Astrocyte of the spinal cord (primary cell): ENCODE data around the gene WRAP73.

ENCODE experiments used
- DNase-seq: peaks from one replicate; pipeline ENCODE4 v3.0.0; 2011; ENCODE audit warnings: low read depth, low spot score
- H3K4me3 ChIP-seq: 2 replicates; pipeline ENCODE4 v1.5.1; 2011; ENCODE audit warnings: low read depth, mild to moderate bottlenecking, low read length, moderate library complexity
- in situ Hi-C: cut with HindIII; loops from 2 replicates; pipeline ENCODE4 v1.10.0; 2017; ENCODE audit warnings: low sequenced_read_pairs
- TF ChIP-seq, protein P1 (sequence below): IDR thresholded peaks from 2 replicates; pipeline ENCODE4 v1.5.1; 2012; ENCODE audit warnings: low read depth, mild to moderate bottlenecking, low read length, inconsistent platforms

The WRAP73 gene, protein sequence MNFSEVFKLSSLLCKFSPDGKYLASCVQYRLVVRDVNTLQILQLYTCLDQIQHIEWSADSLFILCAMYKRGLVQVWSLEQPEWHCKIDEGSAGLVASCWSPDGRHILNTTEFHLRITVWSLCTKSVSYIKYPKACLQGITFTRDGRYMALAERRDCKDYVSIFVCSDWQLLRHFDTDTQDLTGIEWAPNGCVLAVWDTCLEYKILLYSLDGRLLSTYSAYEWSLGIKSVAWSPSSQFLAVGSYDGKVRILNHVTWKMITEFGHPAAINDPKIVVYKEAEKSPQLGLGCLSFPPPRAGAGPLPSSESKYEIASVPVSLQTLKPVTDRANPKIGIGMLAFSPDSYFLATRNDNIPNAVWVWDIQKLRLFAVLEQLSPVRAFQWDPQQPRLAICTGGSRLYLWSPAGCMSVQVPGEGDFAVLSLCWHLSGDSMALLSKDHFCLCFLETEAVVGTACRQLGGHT

DNA sequence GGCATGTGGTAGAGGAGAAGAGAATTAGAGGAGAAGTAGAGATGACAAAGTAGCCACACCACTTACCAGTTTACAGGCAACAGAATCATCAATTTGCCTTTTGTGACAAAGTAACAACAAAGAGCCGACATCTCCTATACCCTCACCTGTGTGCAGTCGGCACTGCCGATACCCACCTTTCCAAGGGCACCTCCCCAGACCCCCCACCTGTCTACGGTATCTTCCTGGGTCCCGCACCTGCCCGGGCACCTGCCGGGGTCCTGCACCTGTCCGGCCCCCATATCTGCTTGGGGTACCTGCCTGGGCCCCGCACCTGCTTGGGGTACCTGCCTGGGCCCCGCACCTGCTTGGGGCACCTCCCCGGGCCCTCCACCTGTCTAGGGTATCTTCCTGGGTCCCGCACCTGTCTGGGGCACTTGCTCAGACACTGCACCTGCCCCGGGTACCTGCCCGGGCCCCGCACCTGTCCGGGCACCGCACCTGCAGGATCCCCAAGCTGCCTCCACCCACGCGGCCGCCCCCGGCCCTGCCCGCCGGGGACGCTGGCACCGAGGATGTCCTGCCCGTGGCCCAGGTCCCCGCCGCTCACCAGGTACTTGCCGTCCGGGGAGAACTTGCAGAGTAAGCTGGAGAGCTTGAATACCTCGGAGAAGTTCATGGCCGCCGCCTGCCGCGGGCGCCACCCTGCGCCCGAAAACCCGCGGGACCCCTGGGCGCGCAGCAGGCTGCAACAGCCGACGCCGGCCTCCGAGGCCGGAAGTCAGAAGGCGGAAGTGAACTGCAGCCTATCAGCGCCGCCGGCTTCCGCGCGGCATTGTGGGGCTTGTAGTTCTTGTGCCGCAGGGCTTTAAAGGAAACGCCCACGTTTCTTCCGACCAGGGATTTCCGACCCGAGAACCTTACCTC, at the start of gene WRAP73:
Gene WRAP73 (minus strand): TSS at position 762 of the 906 bp plus-strand sequence. CDS start 104 bp downstream, at position 658.
- TF ChIP-seq, protein P1, sequence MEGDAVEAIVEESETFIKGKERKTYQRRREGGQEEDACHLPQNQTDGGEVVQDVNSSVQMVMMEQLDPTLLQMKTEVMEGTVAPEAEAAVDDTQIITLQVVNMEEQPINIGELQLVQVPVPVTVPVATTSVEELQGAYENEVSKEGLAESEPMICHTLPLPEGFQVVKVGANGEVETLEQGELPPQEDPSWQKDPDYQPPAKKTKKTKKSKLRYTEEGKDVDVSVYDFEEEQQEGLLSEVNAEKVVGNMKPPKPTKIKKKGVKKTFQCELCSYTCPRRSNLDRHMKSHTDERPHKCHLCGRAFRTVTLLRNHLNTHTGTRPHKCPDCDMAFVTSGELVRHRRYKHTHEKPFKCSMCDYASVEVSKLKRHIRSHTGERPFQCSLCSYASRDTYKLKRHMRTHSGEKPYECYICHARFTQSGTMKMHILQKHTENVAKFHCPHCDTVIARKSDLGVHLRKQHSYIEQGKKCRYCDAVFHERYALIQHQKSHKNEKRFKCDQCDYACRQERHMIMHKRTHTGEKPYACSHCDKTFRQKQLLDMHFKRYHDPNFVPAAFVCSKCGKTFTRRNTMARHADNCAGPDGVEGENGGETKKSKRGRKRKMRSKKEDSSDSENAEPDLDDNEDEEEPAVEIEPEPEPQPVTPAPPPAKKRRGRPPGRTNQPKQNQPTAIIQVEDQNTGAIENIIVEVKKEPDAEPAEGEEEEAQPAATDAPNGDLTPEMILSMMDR: no peak
- H3K4me3 ChIP-seq: peak within 1 kb of the TSS; percentile 76
- peak; percentile 92 for DNase-seq
- in situ Hi-C loops: loop anchor here (25.0 kb wide), 1 partner anchor 112 kb away; no protein-coding TSS in a partner anchor

DNA sequence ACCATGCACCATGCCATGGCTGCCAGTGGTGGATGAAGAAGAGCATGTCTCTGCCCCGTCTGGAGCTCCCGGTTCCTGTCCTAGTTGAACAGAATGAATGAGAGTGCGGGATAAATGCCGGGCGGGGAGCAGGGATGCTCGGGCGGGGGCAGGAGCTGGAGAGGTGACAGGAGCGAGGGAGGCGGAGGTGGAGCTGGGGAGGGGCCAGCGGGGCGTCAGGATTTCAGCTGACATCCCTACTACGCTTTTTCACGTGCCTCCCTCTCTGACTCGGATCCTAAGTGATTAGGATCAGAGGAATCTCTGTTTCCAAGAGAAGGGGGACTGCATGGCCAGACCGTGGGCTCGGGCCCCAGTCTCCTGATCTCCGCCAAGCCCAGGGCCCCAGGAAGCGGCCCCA, 49.7 kb upstream of the WRAP73 start:
- in situ Hi-C loops: no loop called here
- TF ChIP-seq, protein P1: no peak
- H3K4me3 ChIP-seq: no peak overlapping the region
- DNase-seq: no peak

DNA sequence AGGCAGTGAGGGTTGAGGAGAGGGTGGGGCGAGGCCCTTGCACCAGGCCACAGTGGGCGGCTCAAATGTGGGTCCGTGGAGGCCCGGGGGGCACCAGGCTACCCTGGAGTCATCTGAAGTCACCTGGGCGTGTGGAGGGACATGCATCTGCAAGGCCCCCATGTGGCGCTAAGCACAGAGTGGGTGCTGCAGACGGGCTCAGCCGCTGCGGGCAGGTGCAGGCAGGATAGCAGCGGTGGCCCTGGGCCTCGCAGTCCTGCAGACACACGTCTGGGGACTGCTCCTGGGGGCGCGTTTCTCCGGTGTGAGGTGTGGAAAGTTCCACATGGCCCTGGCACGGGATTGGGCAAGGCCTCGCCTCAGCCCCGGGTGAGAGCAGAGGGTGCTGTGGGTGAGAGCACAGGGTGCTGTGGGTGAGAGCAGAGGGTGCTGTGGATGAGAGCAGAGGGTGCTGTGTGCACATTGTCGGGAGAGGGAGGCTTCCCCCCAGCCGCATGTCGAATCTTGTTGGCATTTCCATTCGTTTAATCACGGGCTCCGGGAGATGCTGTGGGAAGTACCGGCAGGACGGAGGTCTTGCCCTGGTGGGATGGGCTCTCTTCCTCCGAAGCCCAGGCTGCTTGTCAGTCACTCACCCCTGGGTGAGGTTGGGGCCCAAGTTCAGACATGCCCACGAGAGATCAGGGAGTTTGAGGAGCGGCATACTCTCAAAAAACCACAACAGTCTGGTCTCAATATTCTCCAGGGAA, 48.9 kb upstream of the WRAP73 start:
- in situ Hi-C loops: no loop called here
- H3K4me3 ChIP-seq: no peak overlapping the region
- no peak for DNase-seq
- TF ChIP-seq, protein P1: no peak

DNA sequence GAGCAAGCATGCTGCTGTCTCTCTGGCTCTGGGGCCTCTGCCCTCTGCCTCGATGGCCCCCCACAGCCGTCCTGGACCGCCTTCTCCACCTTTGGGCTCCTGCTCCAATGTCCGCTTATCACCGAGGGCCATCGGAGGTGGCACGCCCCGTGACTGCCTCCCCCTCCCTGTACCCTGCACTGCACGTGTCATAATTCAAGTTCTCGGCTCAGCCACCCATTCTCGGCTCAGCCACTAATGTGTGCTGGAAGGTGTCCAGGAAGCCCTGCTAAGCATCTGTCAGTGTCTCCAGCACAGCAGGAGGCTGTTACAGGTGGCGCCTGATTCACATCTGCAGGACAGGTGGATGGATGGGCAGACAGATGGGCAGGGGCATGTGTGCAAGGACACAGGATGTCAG, 47.9 kb upstream of the WRAP73 start:
- DNase-seq: no peak
- in situ Hi-C loops: no loop called here
- TF ChIP-seq, protein P1: no peak
- H3K4me3 ChIP-seq: no peak overlapping the region

DNA sequence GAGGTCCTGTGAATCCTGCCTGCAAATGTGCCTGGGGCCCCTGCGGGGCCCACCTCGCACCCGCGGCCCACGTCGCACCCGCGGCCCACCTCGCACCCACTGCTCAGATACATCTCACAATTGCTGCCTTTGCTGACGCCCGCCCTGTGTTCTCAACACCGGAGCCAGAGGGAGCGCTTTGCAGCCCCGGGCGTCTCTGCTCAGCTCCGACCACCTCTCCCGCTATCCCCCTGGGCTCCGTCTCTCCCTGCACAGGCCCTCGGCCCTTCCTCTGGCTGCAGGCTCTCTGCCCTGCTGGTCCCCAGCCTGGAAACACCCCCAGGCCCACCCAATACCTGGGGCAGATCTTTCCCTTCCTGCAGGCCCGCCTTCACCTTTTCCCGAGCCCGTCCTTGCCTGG, 47.2 kb upstream of the WRAP73 start:
- DNase-seq: no peak
- in situ Hi-C loops: no loop called here
- TF ChIP-seq, protein P1: no peak
- H3K4me3 ChIP-seq: no peak overlapping the region

DNA sequence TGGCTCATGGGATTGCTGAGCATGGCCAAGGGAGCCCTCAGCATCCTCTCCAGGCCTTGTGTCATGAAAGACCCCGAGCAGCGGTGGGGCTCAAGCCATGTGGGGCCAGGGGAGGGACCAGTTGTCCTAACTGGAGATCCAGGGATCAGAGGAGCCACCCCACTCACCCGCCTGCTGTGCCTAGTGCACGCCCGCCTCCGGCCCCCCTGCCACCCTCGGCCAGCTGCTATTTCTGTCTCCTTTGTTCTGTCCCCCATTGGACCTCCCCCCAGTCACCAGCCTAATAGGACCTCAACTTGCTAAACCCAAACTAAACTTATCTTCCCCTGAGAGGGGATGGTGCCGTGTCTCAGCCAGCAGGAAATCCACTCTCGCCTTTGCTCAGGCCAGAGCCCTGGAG, 46.8 kb upstream of the WRAP73 start:
- no peak overlapping the region for H3K4me3 ChIP-seq
- in situ Hi-C loops: no loop called here
- no peak for DNase-seq
- TF ChIP-seq, protein P1: no peak
